ENCODE measurements around the gene FAM110A. TPM values are rescaled to one million over a fixed set of nuclear protein-coding genes. Genes with fewer than 3 reads are reported as not detected.

FAM110A gene
- total and polyA plus RNA-seq, 9 of the 15 experiments (the other 6 are each of a cell fraction or from before 2014, with no cell fraction given): 0.73 to 15.5 (median 3.6) TPM

DNA sequence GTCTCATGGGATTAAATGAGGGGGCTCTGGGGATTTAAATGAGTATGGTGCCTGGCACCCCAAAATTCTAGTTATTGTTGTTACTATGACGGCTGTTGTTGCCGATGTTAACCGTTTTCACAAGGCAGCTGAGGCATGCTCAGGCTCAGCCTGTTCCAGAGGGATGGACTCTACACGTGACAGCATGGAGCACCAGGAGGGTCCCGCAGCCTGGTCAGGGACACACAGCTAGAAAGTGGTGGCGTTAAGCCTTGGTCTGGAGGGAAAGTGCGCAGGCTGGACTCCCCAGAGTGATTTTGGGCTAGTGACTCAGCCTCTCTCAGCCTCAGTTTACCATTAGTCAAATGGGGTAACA is 7.0 kb downstream of the FAM110A start:
- H3K79me2 ChIP-seq (ENCODE audit: control insufficient read depth, insufficient read depth, low read length): peaks cover 49% of the 10 kb centered on the region

More for the DNA sequence above, 7.0 kb downstream of the FAM110A start:
- 94% methylated on average over 7 of the region's 7 CpGs for WGBS (ENCODE audit: insufficient coverage, low coverage, missing lambda C conversion rate)
- ATAC-seq (no peak), FAIRE-seq (no peak), DNase-seq (ENCODE audit: extremely low read depth in 1 of 4, low spot score in 3 of 4) (no peak)
- intact Hi-C loops (cut with micrococcal nuclease): no loop called here
- Histone ChIP-seq H3K36me3 (ENCODE audit: control insufficient read depth, insufficient read depth, low read length) (peaks cover 8% of the 10 kb centered on the region; the same call in 1 of the 3 replicates), H3K4me3 (no peak overlapping the region), H3K9ac (ENCODE audit: insufficient read depth in 1 of 2, low read depth in 2 of 2, low read length in 2 of 2) (no peak overlapping the region), H3K4me1 (replicated peaks in 1 of 2; ENCODE audit: control insufficient read depth in 2 of 2, insufficient read depth in 2 of 2, low read length in 2 of 2) (peaks cover 36 to 48% of the 10 kb centered on the region in 2 experiments), H3K4me2 (ENCODE audit: insufficient read depth, low read length) (no peak overlapping the region), H3K27ac (ENCODE audit: extremely low read depth, low read depth, low read length) (no peak overlapping the region), H2AFZ (ENCODE audit: low read depth, low read length) (no peak overlapping the region), H3K27me3 (ENCODE audit: control insufficient read depth in 2 of 2, insufficient read depth in 2 of 2, low read length in 2 of 2) (no peaks in the 10 kb centered on the region), H3K9me3 (replicated peaks; ENCODE audit: control insufficient read depth, insufficient read depth, low read depth, low read length) (no peaks in the 10 kb centered on the region), H4K20me1 (replicated peaks; ENCODE audit: control insufficient read depth, insufficient read depth, low read length) (0 out of 2 replicates have a peak, but pooled peaks cover 9% of the 10 kb centered on the region), H3K9me1 (ENCODE audit: control insufficient read depth, insufficient read depth, low read length) (no peaks in the 10 kb centered on the region)
- in situ Hi-C loops (cut with MboI): no loop called here
- TF ChIP-seq ZBTB17 (CRISPR knock-in tag; IDR thresholded peaks at IDR 0.05) (no peak), ZNF584 (CRISPR knock-in tag; IDR thresholded peaks at IDR 0.05; ENCODE audit: low read depth) (no peak), TOE1 (IDR thresholded peaks at IDR 0.05; ENCODE audit: borderline replicate concordance) (no peak), TOE1 (CRISPR knock-in tag; IDR thresholded peaks at IDR 0.05; ENCODE audit: borderline replicate concordance, low read depth) (no peak), NR3C1 (CRISPR knock-in tag; IDR thresholded peaks at IDR 0.05) (no peak), LCOR (CRISPR knock-in tag; IDR thresholded peaks at IDR 0.05) (no peak), NFE2L1 (tag; IDR thresholded peaks at IDR 0.05; ENCODE audit: borderline replicate concordance, low read depth) (no peak), PHF21A (IDR thresholded peaks at IDR 0.05; ENCODE audit: borderline replicate concordance, low read depth) (no peak), ZNF717 (CRISPR knock-in tag; IDR thresholded peaks at IDR 0.05) (no peak), FIP1L1 (IDR thresholded peaks at IDR 0.05; ENCODE audit: low read depth, low read length, poor library complexity, severe bottlenecking) (no peak), GATA2 (CRISPR knock-in tag; IDR thresholded peaks at IDR 0.05) (no peak)
- TF ChIP-seq, protein P1, sequence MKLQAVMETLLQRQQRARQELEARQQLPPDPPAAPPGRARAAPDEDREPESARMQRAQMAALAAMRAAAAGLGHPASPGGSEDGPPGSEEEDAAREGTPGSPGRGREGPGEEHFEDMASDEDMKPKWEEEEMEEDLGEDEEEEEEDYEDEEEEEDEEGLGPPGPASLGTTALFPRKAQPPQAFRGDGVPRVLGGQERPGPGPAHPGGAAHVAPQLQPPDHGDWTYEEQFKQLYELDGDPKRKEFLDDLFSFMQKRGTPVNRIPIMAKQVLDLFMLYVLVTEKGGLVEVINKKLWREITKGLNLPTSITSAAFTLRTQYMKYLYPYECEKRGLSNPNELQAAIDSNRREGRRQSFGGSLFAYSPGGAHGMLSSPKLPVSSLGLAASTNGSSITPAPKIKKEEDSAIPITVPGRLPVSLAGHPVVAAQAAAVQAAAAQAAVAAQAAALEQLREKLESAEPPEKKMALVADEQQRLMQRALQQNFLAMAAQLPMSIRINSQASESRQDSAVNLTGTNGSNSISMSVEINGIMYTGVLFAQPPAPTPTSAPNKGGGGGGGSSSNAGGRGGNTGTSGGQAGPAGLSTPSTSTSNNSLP (IDR thresholded peaks at IDR 0.05; ENCODE audit: borderline replicate concordance, low read depth, low read length): no peak
- TF ChIP-seq, protein P2, sequence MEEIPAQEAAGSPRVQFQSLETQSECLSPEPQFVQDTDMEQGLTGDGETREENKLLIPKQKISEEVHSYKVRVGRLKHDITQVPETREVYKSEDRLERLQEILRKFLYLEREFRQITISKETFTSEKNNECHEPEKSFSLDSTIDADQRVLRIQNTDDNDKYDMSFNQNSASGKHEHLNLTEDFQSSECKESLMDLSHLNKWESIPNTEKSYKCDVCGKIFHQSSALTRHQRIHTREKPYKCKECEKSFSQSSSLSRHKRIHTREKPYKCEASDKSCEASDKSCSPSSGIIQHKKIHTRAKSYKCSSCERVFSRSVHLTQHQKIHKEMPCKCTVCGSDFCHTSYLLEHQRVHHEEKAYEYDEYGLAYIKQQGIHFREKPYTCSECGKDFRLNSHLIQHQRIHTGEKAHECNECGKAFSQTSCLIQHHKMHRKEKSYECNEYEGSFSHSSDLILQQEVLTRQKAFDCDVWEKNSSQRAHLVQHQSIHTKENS (CRISPR knock-in tag; IDR thresholded peaks at IDR 0.05): no peak
- TF ChIP-seq, protein P3, sequence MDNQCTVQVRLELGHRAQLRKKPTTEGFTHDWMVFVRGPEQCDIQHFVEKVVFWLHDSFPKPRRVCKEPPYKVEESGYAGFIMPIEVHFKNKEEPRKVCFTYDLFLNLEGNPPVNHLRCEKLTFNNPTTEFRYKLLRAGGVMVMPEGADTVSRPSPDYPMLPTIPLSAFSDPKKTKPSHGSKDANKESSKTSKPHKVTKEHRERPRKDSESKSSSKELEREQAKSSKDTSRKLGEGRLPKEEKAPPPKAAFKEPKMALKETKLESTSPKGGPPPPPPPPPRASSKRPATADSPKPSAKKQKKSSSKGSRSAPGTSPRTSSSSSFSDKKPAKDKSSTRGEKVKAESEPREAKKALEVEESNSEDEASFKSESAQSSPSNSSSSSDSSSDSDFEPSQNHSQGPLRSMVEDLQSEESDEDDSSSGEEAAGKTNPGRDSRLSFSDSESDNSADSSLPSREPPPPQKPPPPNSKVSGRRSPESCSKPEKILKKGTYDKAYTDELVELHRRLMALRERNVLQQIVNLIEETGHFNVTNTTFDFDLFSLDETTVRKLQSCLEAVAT (IDR thresholded peaks at IDR 0.05): no peak
- TF ChIP-seq, protein P4, sequence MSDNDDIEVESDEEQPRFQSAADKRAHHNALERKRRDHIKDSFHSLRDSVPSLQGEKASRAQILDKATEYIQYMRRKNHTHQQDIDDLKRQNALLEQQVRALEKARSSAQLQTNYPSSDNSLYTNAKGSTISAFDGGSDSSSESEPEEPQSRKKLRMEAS (CRISPR knock-in tag; IDR thresholded peaks at IDR 0.05): no peak
- BruUV-seq (replicated peaks): no TSS peak
- CTCF ChIA-PET (ENCODE audit: low intra/inter-chr PET ratio): no interaction called here
- POLR2A ChIA-PET: no interaction called here
